HTERT RPE-1 (cell line): ENCODE measurements around the gene RALGAPA2.

ENCODE experiments used
- in situ Hi-C: fragments of 300-500 bp; cut with MboI; formaldehyde crosslinking; loops from 4 replicates; pipeline ENCODE4 v1.14.3; 2020; ENCODE audit warnings: low sequenced_read_pairs

RALGAPA2 gene

GRCh38 chr20:20685635-20686034 is 26.8 kb downstream of the RALGAPA2 start:
- in situ Hi-C loops = no loop called here

- in situ Hi-C loops = no loop called here
These were observed 28.7 kb downstream of the RALGAPA2 start for GRCh38 chr20:20683481-20684321.

GRCh38 chr20:20683020-20683419 is 29.4 kb downstream of the RALGAPA2 start:
- in situ Hi-C loops = no loop called here

GRCh38 chr20:20680991-20681508 is 31.4 kb downstream of the RALGAPA2 start:
- in situ Hi-C loops = no loop called here

GRCh38 chr20:20679316-20679715 is 33.1 kb downstream of the RALGAPA2 start:
- in situ Hi-C loops = no loop called here

- in situ Hi-C loops = no loop called here
These were observed 35.3 kb downstream of the RALGAPA2 start for GRCh38 chr20:20677186-20677585.

GRCh38 chr20:20668639-20669038 is 43.8 kb downstream of the RALGAPA2 start:
- in situ Hi-C loops = no loop called here

GRCh38 chr20:20666359-20666758 is 46.1 kb downstream of the RALGAPA2 start:
- in situ Hi-C loops = no loop called here

- in situ Hi-C loops = no loop called here
These were observed 46.7 kb downstream of the RALGAPA2 start for GRCh38 chr20:20665606-20666332.

GRCh38 chr20:20664795-20665589 is 47.5 kb downstream of the RALGAPA2 start:
- in situ Hi-C loops = no loop called here

- in situ Hi-C loops = no loop called here
These were observed 48.6 kb downstream of the RALGAPA2 start for GRCh38 chr20:20663841-20664240.

- in situ Hi-C loops = no loop called here
These were observed 53.5 kb downstream of the RALGAPA2 start for GRCh38 chr20:20658871-20659431.

GRCh38 chr20:20658123-20658522 is 54.3 kb downstream of the RALGAPA2 start:
- in situ Hi-C loops = no loop called here

GRCh38 chr20:20657092-20657491 is 55.4 kb downstream of the RALGAPA2 start:
- in situ Hi-C loops = no loop called here

GRCh38 chr20:20655883-20656282 is 56.6 kb downstream of the RALGAPA2 start:
- in situ Hi-C loops = no loop called here

- in situ Hi-C loops = no loop called here
These were observed 62.5 kb downstream of the RALGAPA2 start for GRCh38 chr20:20649945-20650344.

- in situ Hi-C loops = no loop called here
These were observed 68.5 kb downstream of the RALGAPA2 start for GRCh38 chr20:20643927-20644326.

GRCh38 chr20:20641783-20642182 is 70.7 kb downstream of the RALGAPA2 start:
- in situ Hi-C loops = no loop called here

- in situ Hi-C loops = no loop called here
These were observed 73.6 kb downstream of the RALGAPA2 start for GRCh38 chr20:20638878-20639277.

- in situ Hi-C loops = no loop called here
These were observed 74.3 kb downstream of the RALGAPA2 start for GRCh38 chr20:20637998-20638725.
